ENCODE measurements around the gene MAP3K15. TPM values are rescaled to one million over a fixed set of nuclear protein-coding genes. Genes with fewer than 3 reads are reported as not detected.

MAP3K15 gene
- total and polyA plus RNA-seq, 2 experiments from 2014 or later = 0.33 to 0.48 TPM

- Histone ChIP-seq H2AFZ (no peak overlapping the region), H3K36me3 (replicated peaks; ENCODE audit: insufficient read depth, low read depth) (no peaks in the 10 kb centered on the region), H4K20me1 (ENCODE audit: insufficient read depth, poor library complexity, severe bottlenecking) (no peaks in the 10 kb centered on the region), H3K79me2 (no peaks in the 10 kb centered on the region), H3K4me3 (no peak overlapping the region), H3K27me3 (no peaks in the 10 kb centered on the region), H3K4me2 (no peak overlapping the region), H3K9me2 (replicated peaks; ENCODE audit: insufficient read depth) (no peaks in the 10 kb centered on the region), H3K4me1 (ENCODE audit: insufficient read depth) (no peaks in the 10 kb centered on the region), H3K27ac (no peak overlapping the region), H3K9me3 (ENCODE audit: low read depth) (no peaks in the 10 kb centered on the region)
- 72% methylated on average over 3 of the region's 3 CpGs for WGBS (ENCODE audit: low lambda C conversion rate, missing lambda C conversion rate)
- TF ChIP-seq EZH2phosphoT487 (IDR thresholded peaks at IDR 0.05; ENCODE audit: low read depth, severe bottlenecking, unreplicated experiment) (no peak), EZH2 (IDR thresholded peaks at IDR 0.05; ENCODE audit: borderline replicate concordance) (no peak), CTCF (IDR thresholded peaks at IDR 0.05; ENCODE audit: poor library complexity) (no peak)
- no peak for DNase-seq (ENCODE audit: low spot score)
These were observed 24.8 kb upstream of the MAP3K15 start for GRCh38 chrX:19540076-19540475.

- Histone ChIP-seq H2AFZ (no peak overlapping the region), H3K9me2 (replicated peaks; ENCODE audit: insufficient read depth) (no peaks in the 10 kb centered on the region), H3K79me2 (no peaks in the 10 kb centered on the region), H3K4me1 (ENCODE audit: insufficient read depth) (no peaks in the 10 kb centered on the region), H3K27ac (no peak overlapping the region), H3K9me3 (ENCODE audit: low read depth) (no peaks in the 10 kb centered on the region), H3K36me3 (replicated peaks; ENCODE audit: insufficient read depth, low read depth) (no peaks in the 10 kb centered on the region), H3K27me3 (no peaks in the 10 kb centered on the region), H4K20me1 (ENCODE audit: insufficient read depth, poor library complexity, severe bottlenecking) (no peaks in the 10 kb centered on the region), H3K4me3 (no peak overlapping the region), H3K4me2 (no peak overlapping the region)
- WGBS (ENCODE audit: low lambda C conversion rate, missing lambda C conversion rate) = 80% methylated on average over 4 of the region's 4 CpGs
- no peak for DNase-seq (ENCODE audit: low spot score)
- no peak for TF ChIP-seq CTCF (IDR thresholded peaks at IDR 0.05; ENCODE audit: poor library complexity)
- TF ChIP-seq EZH2 (IDR thresholded peaks at IDR 0.05; ENCODE audit: borderline replicate concordance) = no peak
- no peak for TF ChIP-seq EZH2phosphoT487 (IDR thresholded peaks at IDR 0.05; ENCODE audit: low read depth, severe bottlenecking, unreplicated experiment)
These were observed 24.4 kb upstream of the MAP3K15 start for GRCh38 chrX:19539665-19540064.

GRCh38 chrX:19535476-19535875, 20.2 kb upstream of the MAP3K15 start:
- no peak overlapping the region for H2AFZ ChIP-seq
- 49% methylated on average over 2 of the region's 2 CpGs for WGBS (ENCODE audit: low lambda C conversion rate, missing lambda C conversion rate)
- no peak overlapping the region for H3K27ac ChIP-seq
- DNase-seq (ENCODE audit: low spot score) = peak; percentile 28
- no peaks in the 10 kb centered on the region for H3K4me1 ChIP-seq (ENCODE audit: insufficient read depth)
- H4K20me1 ChIP-seq (ENCODE audit: insufficient read depth, poor library complexity, severe bottlenecking) = no peaks in the 10 kb centered on the region
- no peaks in the 10 kb centered on the region for H3K79me2 ChIP-seq
- H3K4me2 ChIP-seq = no peak overlapping the region
- H3K4me3 ChIP-seq = no peak overlapping the region
- no peaks in the 10 kb centered on the region for H3K27me3 ChIP-seq
- H3K9me3 ChIP-seq (ENCODE audit: low read depth) = no peaks in the 10 kb centered on the region
- TF ChIP-seq CTCF (IDR thresholded peaks at IDR 0.05; ENCODE audit: poor library complexity) = peak; percentile 40
- TF ChIP-seq EZH2phosphoT487 (IDR thresholded peaks at IDR 0.05; ENCODE audit: low read depth, severe bottlenecking, unreplicated experiment) = no peak
- no peak for TF ChIP-seq EZH2 (IDR thresholded peaks at IDR 0.05; ENCODE audit: borderline replicate concordance)
- no peaks in the 10 kb centered on the region for H3K9me2 ChIP-seq (replicated peaks; ENCODE audit: insufficient read depth)
- H3K36me3 ChIP-seq (replicated peaks; ENCODE audit: insufficient read depth, low read depth) = no peaks in the 10 kb centered on the region

- no peaks in the 10 kb centered on the region for H3K9me3 ChIP-seq (ENCODE audit: low read depth)
- TF ChIP-seq CTCF (IDR thresholded peaks at IDR 0.05; ENCODE audit: poor library complexity) = no peak
- no peak for TF ChIP-seq EZH2 (IDR thresholded peaks at IDR 0.05; ENCODE audit: borderline replicate concordance)
- TF ChIP-seq EZH2phosphoT487 (IDR thresholded peaks at IDR 0.05; ENCODE audit: low read depth, severe bottlenecking, unreplicated experiment) = no peak
- no peak overlapping the region for H3K4me2 ChIP-seq
- H3K27ac ChIP-seq = no peak overlapping the region
- H3K27me3 ChIP-seq = no peaks in the 10 kb centered on the region
- 87% methylated on average over 8 of the region's 8 CpGs for WGBS (ENCODE audit: low lambda C conversion rate, missing lambda C conversion rate)
- H3K36me3 ChIP-seq (replicated peaks; ENCODE audit: insufficient read depth, low read depth) = no peaks in the 10 kb centered on the region
- no peaks in the 10 kb centered on the region for H4K20me1 ChIP-seq (ENCODE audit: insufficient read depth, poor library complexity, severe bottlenecking)
- no peaks in the 10 kb centered on the region for H3K4me1 ChIP-seq (ENCODE audit: insufficient read depth)
- H3K79me2 ChIP-seq = no peaks in the 10 kb centered on the region
- H3K4me3 ChIP-seq = no peak overlapping the region
- no peak overlapping the region for H2AFZ ChIP-seq
- DNase-seq (ENCODE audit: low spot score) = no peak
- no peaks in the 10 kb centered on the region for H3K9me2 ChIP-seq (replicated peaks; ENCODE audit: insufficient read depth)
These were observed 17.4 kb upstream of the MAP3K15 start for GRCh38 chrX:19532709-19533108.
